Sigmoid colon (tissue), 4 donors: ENCODE results near the gene ALG8.

Experiments used
- CTCF ChIP-seq, 4 experiments: fragments of 450-650 bp in 3 of 4; fragments of 200-600 bp in 1 of 4; IDR thresholded peaks; one replicate each; pipeline ENCODE4 v1.5.1; 2016 to 2019; ENCODE audit warnings: antibody characterized with exemption in 4 of 4, mild to moderate bottlenecking in 3 of 4, moderate library complexity in 2 of 4
- EP300 ChIP-seq, 4 donors: sonication (generic); formaldehyde crosslinking; IDR thresholded peaks; one replicate each; pipeline ENCODE4 v1.6.1; 2017; ENCODE audit warnings: antibody characterized with exemption in 4 of 4
- POLR2A ChIP-seq, 2 donors: fragments of 450-650 bp; IDR thresholded peaks; one replicate each; pipeline ENCODE4 v1.6.1; 2016; ENCODE audit warnings: antibody characterized with exemption in 2 of 2, mild to moderate bottlenecking in 2 of 2, moderate library complexity in 2 of 2
- POLR2AphosphoS5 ChIP-seq, 4 donors: sonication (generic); formaldehyde crosslinking; IDR thresholded peaks; one replicate each; pipeline ENCODE4 v1.6.1; 2017; ENCODE audit warnings: antibody characterized with exemption in 4 of 4

- TF ChIP-seq POLR2AphosphoS5 (IDR thresholded peaks at IDR 0.05) (no peak), CTCF (IDR thresholded peaks at IDR 0.05) (no peak), POLR2A (IDR thresholded peaks at IDR 0.05) (no peak), EP300 (IDR thresholded peaks at IDR 0.05) (no peak)
Observed at GRCh38 chr11:78138694-78139421, 568 bp downstream of the ALG8 start.
